Germinal center (tissue), 1 donor: ENCODE measurements around the gene ITPR2.

ENCODE experiments used
- DNase-seq: peaks from one replicate; pipeline ENCODE4 v3.0.0; 2012; ENCODE audit warnings: mixed read lengths, low spot score

ITPR2 gene

GRCh38 chr12:26513363-26514043 is 319.5 kb downstream of the ITPR2 start:
- DNase-seq: no peak

GRCh38 chr12:26512213-26512612 is 320.8 kb downstream of the ITPR2 start:
- no peak for DNase-seq

- no peak for DNase-seq
These were observed 322.7 kb downstream of the ITPR2 start for GRCh38 chr12:26510354-26510674.

GRCh38 chr12:26507613-26508012 is 325.4 kb downstream of the ITPR2 start:
- DNase-seq: no peak

GRCh38 chr12:26499979-26500640 is 332.9 kb downstream of the ITPR2 start:
- no peak for DNase-seq

GRCh38 chr12:26496170-26496569 is 336.8 kb downstream of the ITPR2 start:
- no peak for DNase-seq

GRCh38 chr12:26493656-26494055 is 339.3 kb downstream of the ITPR2 start:
- DNase-seq: no peak

- DNase-seq: no peak
These were observed 340.6 kb downstream of the ITPR2 start for GRCh38 chr12:26492406-26492805.

- no peak for DNase-seq
These were observed 343.1 kb downstream of the ITPR2 start for GRCh38 chr12:26489908-26490307.

DNA sequence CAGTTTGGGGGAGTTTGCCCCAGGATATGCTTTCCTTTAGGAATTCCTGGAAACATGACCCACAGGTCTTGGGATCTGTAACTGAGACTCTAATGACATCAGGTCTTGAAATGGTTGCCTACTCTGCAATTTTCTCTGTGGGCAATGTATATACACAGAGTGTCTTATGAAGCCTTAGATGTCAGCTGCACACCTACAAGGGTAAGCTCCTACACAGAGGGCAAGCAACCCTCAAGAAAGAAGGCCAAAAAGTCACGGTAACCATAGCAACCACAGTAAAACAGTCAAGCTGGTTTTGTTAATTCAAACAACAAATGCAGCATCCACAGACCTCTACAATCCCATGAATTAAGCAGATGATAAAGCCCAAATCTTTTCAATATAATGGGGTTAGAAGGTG is 344.6 kb downstream of the ITPR2 start:
- DNase-seq: no peak

DNA sequence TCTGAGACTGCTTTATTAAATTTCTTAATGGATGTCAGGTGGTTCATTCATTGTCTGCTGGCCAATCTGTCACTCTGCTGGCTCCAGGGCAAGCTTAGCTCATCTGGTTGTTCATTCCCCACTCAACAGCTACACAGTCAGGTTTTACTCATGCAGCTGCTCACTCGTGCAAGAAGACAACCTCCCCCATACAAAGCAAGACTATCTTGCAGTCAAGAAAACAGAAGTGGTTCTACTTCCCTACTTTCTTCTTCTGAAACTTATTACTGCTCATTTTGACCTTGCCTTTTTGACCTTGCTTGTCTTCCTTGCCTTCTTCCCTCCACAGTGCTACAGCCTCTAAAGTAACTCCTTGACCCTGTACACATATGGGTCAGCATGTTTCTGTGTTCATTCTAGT is 359.7 kb downstream of the ITPR2 start:
- peak; percentile 73 for DNase-seq

GRCh38 chr12:26471560-26471959 is 361.4 kb downstream of the ITPR2 start:
- peak; percentile 69 for DNase-seq

GRCh38 chr12:26469421-26470180 is 363.4 kb downstream of the ITPR2 start:
- peak; percentile 14 for DNase-seq

GRCh38 chr12:26467351-26467750 is 365.6 kb downstream of the ITPR2 start:
- DNase-seq: no peak

DNA sequence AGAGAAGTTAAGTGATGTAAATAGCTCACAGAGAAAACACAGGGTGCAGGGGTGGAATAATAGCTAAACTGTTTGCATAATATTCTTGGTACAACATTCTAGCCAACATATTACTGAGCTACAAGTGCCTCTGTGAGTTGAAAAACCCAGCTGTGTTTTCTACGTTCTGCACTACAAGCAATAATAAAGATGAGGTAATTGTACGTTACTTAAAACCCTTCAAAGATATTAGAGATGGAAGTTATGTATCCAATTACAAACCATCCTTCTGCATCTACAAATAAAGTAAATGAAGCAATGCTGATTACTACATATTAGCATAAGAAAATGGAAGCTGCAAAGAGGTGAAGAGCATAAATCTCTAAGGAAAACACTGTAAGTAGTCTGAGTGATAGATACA is 366.3 kb downstream of the ITPR2 start:
- DNase-seq: no peak

DNA sequence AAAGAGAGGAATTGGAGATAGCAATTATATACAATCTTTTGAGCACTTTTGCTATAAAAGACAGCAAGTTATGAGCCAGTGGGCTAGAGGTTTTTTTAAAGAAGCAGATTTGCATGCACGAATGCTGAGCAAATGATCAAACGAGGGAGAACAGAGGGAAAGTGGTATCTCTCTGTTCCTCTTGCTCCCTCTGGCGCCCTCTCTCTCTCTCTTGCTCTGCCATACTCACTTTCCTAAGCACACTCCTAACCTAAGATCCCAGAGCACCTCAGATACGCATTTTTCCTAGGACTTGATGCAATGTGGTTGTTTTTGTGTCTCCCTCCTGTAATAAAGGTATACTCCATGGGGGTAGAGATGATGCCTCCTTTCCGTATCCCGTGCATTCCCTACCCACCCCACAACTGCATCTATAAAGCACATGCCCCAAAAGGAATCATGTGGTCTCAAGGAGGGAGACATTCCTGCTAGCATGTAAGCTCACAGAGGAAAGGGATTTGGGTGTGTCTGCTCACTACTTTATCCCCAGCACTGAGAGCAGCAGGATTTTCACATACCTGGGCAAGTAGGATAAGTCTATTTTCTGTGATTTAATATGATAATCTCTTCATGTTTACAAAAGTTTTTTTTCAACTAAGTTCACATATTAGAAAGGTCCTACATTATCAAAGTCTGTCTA is 367.4 kb downstream of the ITPR2 start:
- DNase-seq: peak; percentile 11

DNA sequence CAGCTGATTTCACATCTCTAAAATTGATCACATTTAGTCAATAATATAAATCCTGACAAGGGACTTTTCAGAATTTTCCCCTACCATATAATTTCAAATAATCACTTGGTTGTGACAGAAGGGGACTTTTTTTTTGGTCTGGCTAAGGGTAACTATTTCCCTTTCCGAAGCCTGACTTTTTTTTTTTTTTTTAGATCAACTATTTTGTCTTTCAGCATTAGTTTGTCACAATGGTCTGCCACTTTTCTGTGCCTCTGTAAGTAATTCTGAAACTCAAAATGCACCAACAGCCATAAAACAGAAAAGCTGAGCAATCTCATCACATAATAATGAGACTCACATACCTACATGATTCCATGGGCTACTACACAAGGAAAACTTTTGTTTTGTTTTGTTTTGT is 371.2 kb downstream of the ITPR2 start:
- no peak for DNase-seq

- no peak for DNase-seq
These were observed 372.6 kb downstream of the ITPR2 start for GRCh38 chr12:26460361-26460760.

GRCh38 chr12:26455936-26456574 is 376.9 kb downstream of the ITPR2 start:
- DNase-seq: no peak

DNA sequence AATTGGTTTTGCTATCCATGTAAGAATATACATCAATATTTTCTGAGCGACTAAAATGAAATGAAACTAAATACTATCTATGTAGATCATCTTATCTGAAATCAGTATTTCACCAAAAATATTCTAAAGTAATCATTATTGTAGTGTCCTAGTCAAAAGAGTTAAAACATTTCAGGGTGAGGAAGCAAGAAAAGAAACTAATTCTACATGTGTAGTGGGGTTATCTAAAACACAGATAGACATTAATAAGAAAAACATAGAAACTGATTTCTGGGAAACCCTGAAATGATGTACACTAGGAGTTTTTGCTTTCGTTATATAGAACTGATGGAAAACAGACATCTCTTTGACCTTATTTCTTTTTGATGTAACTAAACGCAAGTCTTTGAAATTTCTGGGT is 379.7 kb downstream of the ITPR2 start:
- no peak for DNase-seq

- DNase-seq: no peak
These were observed 380.5 kb downstream of the ITPR2 start for GRCh38 chr12:26452511-26452910.

DNA sequence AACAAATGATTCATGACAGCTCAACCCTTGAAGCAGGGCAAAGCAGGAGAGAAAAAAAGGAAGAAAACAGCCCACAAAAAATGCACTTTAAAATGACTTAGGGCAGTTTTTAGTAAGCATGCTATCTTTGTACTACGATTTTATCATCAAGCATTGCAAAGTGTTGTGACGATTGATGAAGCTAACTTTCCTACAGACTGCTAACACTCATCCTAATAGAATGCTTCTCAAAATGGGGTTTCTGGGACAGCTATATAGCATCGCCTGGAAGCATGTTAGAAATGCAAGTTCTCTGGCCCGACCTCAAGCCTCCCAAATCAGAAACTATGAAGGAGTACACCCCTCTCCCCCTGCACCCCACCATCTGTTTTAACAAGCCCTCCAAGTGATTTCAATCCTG is 381.2 kb downstream of the ITPR2 start:
- DNase-seq: no peak
